ENCODE data around the gene THSD7A.

The THSD7A gene

DNA sequence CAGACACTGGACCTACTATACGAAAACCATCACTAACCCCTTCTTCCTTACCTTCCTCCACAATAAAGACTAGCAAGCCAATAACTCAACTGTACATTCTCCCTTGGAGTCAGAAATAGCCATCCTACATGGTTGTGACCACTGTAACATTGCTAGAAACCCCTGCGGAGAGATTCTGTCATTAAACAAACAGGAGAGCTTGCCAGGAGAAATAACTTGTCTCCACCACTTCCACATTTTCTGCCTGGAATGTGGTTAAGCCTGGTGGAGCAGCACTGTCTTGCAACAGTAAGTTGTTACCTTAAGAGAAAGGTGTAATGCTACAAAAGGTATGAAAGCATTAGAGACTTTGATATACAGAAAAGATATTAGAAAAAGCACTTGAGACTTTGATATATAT lies 45.8 kb downstream of the THSD7A start:
- H3K27ac ChIP-seq, result no peak overlapping the region
- no peak for TF ChIP-seq ZFX (IDR thresholded peaks at IDR 0.05)
- no peak for TF ChIP-seq CTCF (conservative IDR thresholded peaks at IDR 0.05)

DNA sequence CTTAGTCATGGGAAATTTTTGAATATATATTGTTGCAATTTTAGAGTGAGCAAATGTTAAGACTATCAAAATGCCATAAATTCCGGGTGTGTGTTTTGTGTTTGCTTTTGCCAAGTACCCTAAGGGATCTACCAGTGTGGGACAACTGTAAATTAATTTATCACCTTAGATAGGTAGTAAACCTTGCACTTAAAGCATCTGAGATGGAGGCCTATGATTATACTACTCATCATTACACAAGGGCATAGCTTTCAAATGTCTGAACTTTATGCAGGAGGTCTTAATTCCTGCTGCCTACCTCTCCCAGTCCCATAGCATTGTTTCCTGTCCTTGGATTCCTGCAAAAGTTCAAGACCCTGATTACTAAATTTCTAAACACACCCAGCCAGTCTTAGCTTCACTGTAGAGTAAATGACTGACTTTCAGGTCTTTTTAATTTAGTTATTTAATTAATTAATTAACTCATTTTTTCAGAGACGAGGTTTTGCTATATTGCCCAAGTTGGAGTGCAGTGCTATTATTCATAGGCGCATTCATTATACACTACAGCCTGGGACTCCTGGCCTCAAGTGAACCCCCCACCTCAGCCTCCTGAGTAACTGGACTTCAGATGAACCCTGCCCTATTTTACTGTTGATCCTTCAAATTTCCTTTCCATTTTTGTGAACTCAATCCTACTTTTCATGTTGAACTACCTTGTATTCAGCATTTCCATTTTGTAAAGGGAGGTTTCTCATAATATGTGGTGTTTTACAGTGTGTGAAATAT lies 47.0 kb downstream of the THSD7A start:
- H3K27ac ChIP-seq, result no peak overlapping the region
- TF ChIP-seq CTCF (conservative IDR thresholded peaks at IDR 0.05) (no peak), ZFX (IDR thresholded peaks at IDR 0.05) (no peak)

DNA sequence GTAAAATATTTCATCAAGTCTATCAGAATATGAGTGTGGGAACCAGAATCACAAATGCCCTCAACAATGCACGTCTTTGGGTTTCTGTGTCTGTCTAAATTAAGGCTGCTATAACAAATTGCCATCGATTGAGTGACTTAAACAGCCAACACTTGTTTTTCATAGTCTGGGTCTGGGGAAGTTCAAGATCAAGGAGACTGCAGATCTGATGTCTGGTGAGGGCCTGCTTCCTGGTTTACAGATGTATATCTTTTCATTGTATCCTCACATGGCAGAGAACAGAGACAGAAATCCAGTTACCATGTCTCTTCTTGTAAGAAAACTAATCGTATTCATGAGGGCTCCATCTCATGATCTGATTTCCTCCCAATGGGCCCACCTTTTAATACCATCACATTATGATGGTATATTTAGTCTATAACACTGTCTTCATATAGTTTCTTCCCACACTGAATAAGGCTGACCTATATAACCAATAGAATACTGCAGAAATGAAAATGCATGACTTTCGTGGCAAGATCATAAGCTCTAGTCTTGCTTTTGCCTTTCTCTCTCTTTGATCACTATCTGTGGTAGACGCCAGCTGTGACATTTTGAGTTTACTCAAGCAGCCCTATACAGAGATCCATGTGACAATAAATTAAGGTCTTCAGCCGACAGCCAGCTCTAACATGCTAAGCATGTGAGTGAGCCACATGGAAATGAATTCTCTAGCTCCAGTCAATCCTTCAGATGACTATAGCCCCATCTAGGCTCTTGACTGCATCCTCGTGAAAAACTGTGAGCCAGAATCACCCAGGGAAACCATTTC lies 51.9 kb downstream of the THSD7A start:
- no peak overlapping the region for H3K27ac ChIP-seq
- TF ChIP-seq CTCF (conservative IDR thresholded peaks at IDR 0.05) (no peak), ZFX (IDR thresholded peaks at IDR 0.05) (no peak)

DNA sequence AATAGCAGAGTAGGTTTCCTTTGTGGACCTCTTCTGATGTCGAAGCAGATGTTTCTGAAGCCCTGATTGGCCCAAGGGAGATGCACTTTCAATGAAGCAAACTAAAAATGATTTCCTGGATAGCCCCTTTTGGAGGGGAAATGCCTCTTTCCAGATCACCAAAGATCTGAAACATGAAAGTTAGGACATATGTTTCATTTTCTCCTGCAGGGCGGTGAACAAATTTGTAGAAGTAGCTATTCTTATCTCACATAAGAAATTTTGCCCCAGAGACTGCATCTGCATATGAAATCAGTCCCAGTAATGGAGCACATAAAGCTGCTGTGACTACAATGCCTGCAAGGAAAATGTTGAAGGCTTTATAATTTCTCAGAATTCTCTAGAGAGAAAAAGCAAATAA lies 56.0 kb downstream of the THSD7A start:
- H3K27ac ChIP-seq, result no peak overlapping the region
- TF ChIP-seq CTCF (conservative IDR thresholded peaks at IDR 0.05) (no peak), ZFX (IDR thresholded peaks at IDR 0.05) (no peak)

DNA sequence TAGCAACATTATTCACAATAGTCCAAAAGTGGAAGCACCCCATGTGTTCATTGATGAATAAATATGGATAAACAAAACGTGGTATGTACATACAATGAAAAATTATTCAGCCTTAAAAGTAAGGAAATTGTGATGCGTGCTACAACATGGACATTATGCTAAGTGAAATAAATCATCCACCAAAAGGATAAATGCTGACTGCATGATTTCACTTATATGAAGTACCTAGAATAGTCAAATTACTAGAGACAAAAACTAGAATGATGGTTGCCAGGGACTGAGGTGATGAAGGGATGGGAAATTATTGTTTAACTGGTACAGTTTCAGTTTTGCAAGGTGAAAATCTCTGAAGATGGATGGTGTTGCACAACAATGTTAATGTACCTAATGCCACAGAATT lies 56.6 kb downstream of the THSD7A start:
- H3K27ac ChIP-seq, result no peak overlapping the region
- TF ChIP-seq CTCF (conservative IDR thresholded peaks at IDR 0.05) (no peak), ZFX (IDR thresholded peaks at IDR 0.05) (no peak)

- H3K27ac ChIP-seq, result no peak overlapping the region
- TF ChIP-seq CTCF (conservative IDR thresholded peaks at IDR 0.05) (no peak), ZFX (IDR thresholded peaks at IDR 0.05) (no peak)
Observed at GRCh38 chr7:11768263-11768662, 63.7 kb downstream of the THSD7A start.

GRCh38 chr7:11767148-11767547 lies 64.8 kb downstream of the THSD7A start:
- TF ChIP-seq ZFX (IDR thresholded peaks at IDR 0.05), result no peak
- H3K27ac ChIP-seq, result no peak overlapping the region

Data from C4-2B (cell line).